ENCODE measurements around the gene OPN3. TPM values are rescaled to one million over a fixed set of nuclear protein-coding genes. Genes with fewer than 3 reads are reported as not detected.

The OPN3 gene
- total and polyA plus RNA-seq, 9 of the 15 experiments (the other 6 are each of a cell fraction or from before 2014, with no cell fraction given): 4.2 to 34.6 (median 17.0) TPM

DNA sequence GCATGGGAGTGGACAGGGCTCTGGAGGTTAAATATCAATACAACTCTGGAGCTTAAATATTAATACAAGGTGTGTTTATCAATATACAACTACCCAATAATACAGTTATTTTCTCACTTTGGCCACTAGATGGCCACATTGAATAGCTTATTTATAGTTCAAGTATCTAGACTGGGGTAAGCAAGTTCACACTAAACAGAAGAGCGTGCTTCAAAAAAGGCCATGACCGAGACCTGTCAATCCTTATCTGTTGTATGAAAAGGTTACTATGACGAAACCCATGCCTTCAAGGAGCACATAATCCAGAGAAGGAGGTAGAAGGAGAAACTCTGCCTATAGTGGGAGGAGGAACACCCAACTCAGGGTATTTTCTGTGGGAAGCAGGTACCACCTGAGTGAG is 29.1 kb downstream of the OPN3 start:
- peak; percentile 78 for FAIRE-seq
- TF ChIP-seq, protein P1, sequence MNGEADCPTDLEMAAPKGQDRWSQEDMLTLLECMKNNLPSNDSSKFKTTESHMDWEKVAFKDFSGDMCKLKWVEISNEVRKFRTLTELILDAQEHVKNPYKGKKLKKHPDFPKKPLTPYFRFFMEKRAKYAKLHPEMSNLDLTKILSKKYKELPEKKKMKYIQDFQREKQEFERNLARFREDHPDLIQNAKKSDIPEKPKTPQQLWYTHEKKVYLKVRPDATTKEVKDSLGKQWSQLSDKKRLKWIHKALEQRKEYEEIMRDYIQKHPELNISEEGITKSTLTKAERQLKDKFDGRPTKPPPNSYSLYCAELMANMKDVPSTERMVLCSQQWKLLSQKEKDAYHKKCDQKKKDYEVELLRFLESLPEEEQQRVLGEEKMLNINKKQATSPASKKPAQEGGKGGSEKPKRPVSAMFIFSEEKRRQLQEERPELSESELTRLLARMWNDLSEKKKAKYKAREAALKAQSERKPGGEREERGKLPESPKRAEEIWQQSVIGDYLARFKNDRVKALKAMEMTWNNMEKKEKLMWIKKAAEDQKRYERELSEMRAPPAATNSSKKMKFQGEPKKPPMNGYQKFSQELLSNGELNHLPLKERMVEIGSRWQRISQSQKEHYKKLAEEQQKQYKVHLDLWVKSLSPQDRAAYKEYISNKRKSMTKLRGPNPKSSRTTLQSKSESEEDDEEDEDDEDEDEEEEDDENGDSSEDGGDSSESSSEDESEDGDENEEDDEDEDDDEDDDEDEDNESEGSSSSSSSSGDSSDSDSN (IDR thresholded peaks at IDR 0.05; ENCODE audit: borderline replicate concordance in 1 of 2, low read depth in 2 of 2, low read length in 2 of 2): no peak
- TF ChIP-seq CAMTA2 (CRISPR knock-in tag; conservative IDR thresholded peaks at IDR 0.05) (no peak), HNRNPL (IDR thresholded peaks at IDR 0.05; ENCODE audit: low read depth, low read length) (no peak), ATF1 (CRISPR knock-in tag; IDR thresholded peaks at IDR 0.05) (no peak), ATF1 (tag; IDR thresholded peaks at IDR 0.05) (peak; percentile 44; the same call in 1 of the 2 replicates), MCM7 (IDR thresholded peaks at IDR 0.05) (no peak), BDP1 (IDR thresholded peaks at IDR 0.05; ENCODE audit: insufficient read depth, insufficient read length) (no peak), BRD4 (IDR thresholded peaks at IDR 0.05) (no peak), ZNF280B (CRISPR knock-in tag; IDR thresholded peaks at IDR 0.05) (no peak), TARDBP (IDR thresholded peaks at IDR 0.05) (no peak), FOXK1 (CRISPR knock-in tag; IDR thresholded peaks at IDR 0.05; ENCODE audit: borderline replicate concordance) (no peak), TCFL5 (CRISPR knock-in tag; conservative IDR thresholded peaks at IDR 0.05) (no peak)
- TF ChIP-seq, protein P2, sequence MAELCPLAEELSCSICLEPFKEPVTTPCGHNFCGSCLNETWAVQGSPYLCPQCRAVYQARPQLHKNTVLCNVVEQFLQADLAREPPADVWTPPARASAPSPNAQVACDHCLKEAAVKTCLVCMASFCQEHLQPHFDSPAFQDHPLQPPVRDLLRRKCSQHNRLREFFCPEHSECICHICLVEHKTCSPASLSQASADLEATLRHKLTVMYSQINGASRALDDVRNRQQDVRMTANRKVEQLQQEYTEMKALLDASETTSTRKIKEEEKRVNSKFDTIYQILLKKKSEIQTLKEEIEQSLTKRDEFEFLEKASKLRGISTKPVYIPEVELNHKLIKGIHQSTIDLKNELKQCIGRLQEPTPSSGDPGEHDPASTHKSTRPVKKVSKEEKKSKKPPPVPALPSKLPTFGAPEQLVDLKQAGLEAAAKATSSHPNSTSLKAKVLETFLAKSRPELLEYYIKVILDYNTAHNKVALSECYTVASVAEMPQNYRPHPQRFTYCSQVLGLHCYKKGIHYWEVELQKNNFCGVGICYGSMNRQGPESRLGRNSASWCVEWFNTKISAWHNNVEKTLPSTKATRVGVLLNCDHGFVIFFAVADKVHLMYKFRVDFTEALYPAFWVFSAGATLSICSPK (IDR thresholded peaks at IDR 0.05; ENCODE audit: borderline replicate concordance): no peak
- TF ChIP-seq, protein P3, sequence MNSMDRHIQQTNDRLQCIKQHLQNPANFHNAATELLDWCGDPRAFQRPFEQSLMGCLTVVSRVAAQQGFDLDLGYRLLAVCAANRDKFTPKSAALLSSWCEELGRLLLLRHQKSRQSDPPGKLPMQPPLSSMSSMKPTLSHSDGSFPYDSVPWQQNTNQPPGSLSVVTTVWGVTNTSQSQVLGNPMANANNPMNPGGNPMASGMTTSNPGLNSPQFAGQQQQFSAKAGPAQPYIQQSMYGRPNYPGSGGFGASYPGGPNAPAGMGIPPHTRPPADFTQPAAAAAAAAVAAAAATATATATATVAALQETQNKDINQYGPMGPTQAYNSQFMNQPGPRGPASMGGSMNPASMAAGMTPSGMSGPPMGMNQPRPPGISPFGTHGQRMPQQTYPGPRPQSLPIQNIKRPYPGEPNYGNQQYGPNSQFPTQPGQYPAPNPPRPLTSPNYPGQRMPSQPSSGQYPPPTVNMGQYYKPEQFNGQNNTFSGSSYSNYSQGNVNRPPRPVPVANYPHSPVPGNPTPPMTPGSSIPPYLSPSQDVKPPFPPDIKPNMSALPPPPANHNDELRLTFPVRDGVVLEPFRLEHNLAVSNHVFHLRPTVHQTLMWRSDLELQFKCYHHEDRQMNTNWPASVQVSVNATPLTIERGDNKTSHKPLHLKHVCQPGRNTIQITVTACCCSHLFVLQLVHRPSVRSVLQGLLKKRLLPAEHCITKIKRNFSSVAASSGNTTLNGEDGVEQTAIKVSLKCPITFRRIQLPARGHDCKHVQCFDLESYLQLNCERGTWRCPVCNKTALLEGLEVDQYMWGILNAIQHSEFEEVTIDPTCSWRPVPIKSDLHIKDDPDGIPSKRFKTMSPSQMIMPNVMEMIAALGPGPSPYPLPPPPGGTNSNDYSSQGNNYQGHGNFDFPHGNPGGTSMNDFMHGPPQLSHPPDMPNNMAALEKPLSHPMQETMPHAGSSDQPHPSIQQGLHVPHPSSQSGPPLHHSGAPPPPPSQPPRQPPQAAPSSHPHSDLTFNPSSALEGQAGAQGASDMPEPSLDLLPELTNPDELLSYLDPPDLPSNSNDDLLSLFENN (IDR thresholded peaks at IDR 0.05; ENCODE audit: low read depth in 2 of 2, low read length in 2 of 2): no peak

More for the DNA sequence above, 29.1 kb downstream of the OPN3 start:
- in situ Hi-C loops (cut with MboI): loop anchor here (25.0 kb wide), 1 partner anchor 376 kb away; the partner anchor contains the start of gene MAP1LC3C
- Histone ChIP-seq H2AFZ (ENCODE audit: low read depth, low read length) (peak overlapping the region; percentile 51), H3K4me1 (replicated peaks in 1 of 2; ENCODE audit: control insufficient read depth in 2 of 2, insufficient read depth in 2 of 2, low read length in 2 of 2) (peaks cover 7 to 24% of the 10 kb centered on the region in 2 experiments), H3K4me2 (ENCODE audit: insufficient read depth, low read length) (peak overlapping the region; percentile 13; the same call in 1 of the 2 replicates), H3K9ac (ENCODE audit: insufficient read depth in 1 of 2, low read depth in 2 of 2, low read length in 2 of 2) (no peak overlapping the region), H3K27me3 (ENCODE audit: control insufficient read depth in 2 of 2, insufficient read depth in 2 of 2, low read length in 2 of 2) (no peaks in the 10 kb centered on the region), H3K36me3 (ENCODE audit: control insufficient read depth, insufficient read depth, low read length) (no peaks in the 10 kb centered on the region), H3K9me1 (ENCODE audit: control insufficient read depth, insufficient read depth, low read length) (no peaks in the 10 kb centered on the region), H4K20me1 (replicated peaks; ENCODE audit: control insufficient read depth, insufficient read depth, low read length) (no peaks in the 10 kb centered on the region), H3K4me3 (no peak overlapping the region), H3K79me2 (ENCODE audit: control insufficient read depth, insufficient read depth, low read length) (no peaks in the 10 kb centered on the region), H3K9me3 (replicated peaks; ENCODE audit: control insufficient read depth, insufficient read depth, low read depth, low read length) (no peaks in the 10 kb centered on the region), H3K27ac (ENCODE audit: extremely low read depth, low read depth, low read length) (no peak overlapping the region)
- WGBS (ENCODE audit: insufficient coverage, low coverage, missing lambda C conversion rate): 4% methylated on average over 3 of the region's 3 CpGs
- ChIA-PET POLR2A (interaction anchor here (0.6 to 1.4 kb wide), 9 partner anchors 12 to 343 kb away, joined by 3 to 5 read pairs (median 3); no protein-coding TSS in a partner anchor), CTCF (ENCODE audit: low intra/inter-chr PET ratio) (interaction anchor here (0.5 to 2.8 kb wide), 10 partner anchors 16 to 406 kb away, joined by 3 to 25 read pairs (median 4); partner anchors contain the start of gene MAP1LC3C)
- intact Hi-C loops (cut with micrococcal nuclease): loop anchor here (1.0 to 2.0 kb wide), 7 partner anchors 16 to 406 kb away; no protein-coding TSS in a partner anchor
- BruUV-seq (replicated peaks): no TSS peak
- ATAC-seq: peak; percentile 93
- DNase-seq (ENCODE audit: extremely low read depth in 1 of 4, low spot score in 3 of 4): peak; percentile 61 to 90 (median 70)
